ENCODE data around the gene RIT2. TPM values are rescaled to one million over a fixed set of nuclear protein-coding genes. Genes with fewer than 3 reads are reported as not detected.

RIT2 gene
- total RNA-seq, 1 experiment from 2014 or later, result 1.5 TPM

DNA sequence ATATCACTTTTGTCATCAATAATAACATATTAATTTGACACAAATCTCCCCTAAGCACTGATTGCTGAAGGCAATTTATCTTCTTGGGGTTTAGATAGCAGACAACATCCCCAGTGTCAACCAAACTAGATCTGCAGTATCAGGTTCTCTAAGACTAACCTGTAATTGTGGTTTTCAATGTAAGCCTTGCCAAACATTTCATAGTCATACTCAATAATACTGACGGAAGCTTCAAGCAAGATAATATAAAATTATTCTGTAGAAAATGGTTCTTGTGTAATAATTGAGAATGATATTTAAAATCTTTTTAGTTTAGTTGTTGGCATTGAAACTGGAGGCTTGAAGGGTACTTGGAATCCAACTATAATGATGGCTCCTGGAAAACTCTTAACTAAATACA is 186.3 kb downstream of the RIT2 start:
- no peak for ATAC-seq
- CTCF ChIA-PET, result no interaction called here
- no peak overlapping the region for H3K27ac Mint-ChIP-seq
- H3K36me3 Mint-ChIP-seq, result no peaks in the 10 kb centered on the region
- POLR2A ChIA-PET, result no interaction called here
- peaks cover 10% of the 10 kb centered on the region for H3K4me1 Mint-ChIP-seq
- peaks cover 4% of the 10 kb centered on the region for H3K9me3 Mint-ChIP-seq
- no peak for DNase-seq (ENCODE audit: low spot score)
- H3K4me3 Mint-ChIP-seq, result no peak overlapping the region
- no peak for TF ChIP-seq ZNF671 (CRISPR knock-in tag; IDR thresholded peaks at IDR 0.05)
- TF ChIP-seq, protein P1, sequence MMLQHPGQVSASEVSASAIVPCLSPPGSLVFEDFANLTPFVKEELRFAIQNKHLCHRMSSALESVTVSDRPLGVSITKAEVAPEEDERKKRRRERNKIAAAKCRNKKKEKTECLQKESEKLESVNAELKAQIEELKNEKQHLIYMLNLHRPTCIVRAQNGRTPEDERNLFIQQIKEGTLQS (CRISPR knock-in tag; conservative IDR thresholded peaks at IDR 0.05), result no peak
- no peak for TF ChIP-seq ZNF219 (CRISPR knock-in tag; IDR thresholded peaks at IDR 0.05; ENCODE audit: borderline replicate concordance)
- TF ChIP-seq TP53 (CRISPR knock-in tag; IDR thresholded peaks at IDR 0.05), result no peak
- no peak for TF ChIP-seq SOX15 (CRISPR knock-in tag; IDR thresholded peaks at IDR 0.05)
- TF ChIP-seq, protein P2, sequence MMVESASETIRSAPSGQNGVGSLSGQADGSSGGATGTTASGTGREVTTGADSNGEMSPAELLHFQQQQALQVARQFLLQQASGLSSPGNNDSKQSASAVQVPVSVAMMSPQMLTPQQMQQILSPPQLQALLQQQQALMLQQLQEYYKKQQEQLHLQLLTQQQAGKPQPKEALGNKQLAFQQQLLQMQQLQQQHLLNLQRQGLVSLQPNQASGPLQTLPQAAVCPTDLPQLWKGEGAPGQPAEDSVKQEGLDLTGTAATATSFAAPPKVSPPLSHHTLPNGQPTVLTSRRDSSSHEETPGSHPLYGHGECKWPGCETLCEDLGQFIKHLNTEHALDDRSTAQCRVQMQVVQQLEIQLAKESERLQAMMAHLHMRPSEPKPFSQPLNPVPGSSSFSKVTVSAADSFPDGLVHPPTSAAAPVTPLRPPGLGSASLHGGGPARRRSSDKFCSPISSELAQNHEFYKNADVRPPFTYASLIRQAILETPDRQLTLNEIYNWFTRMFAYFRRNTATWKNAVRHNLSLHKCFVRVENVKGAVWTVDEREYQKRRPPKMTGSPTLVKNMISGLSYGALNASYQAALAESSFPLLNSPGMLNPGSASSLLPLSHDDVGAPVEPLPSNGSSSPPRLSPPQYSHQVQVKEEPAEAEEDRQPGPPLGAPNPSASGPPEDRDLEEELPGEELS (CRISPR knock-in tag; IDR thresholded peaks at IDR 0.05), result no peak
- TF ChIP-seq NFATC4 (CRISPR knock-in tag; IDR thresholded peaks at IDR 0.05), result no peak
- no peak for TF ChIP-seq JAZF1 (CRISPR knock-in tag; IDR thresholded peaks at IDR 0.05)
- TF ChIP-seq AR (CRISPR knock-in tag; IDR thresholded peaks at IDR 0.05), result no peak
- no peak for TF ChIP-seq PRRX2 (CRISPR knock-in tag; IDR thresholded peaks at IDR 0.05)
- TF ChIP-seq, protein P3, sequence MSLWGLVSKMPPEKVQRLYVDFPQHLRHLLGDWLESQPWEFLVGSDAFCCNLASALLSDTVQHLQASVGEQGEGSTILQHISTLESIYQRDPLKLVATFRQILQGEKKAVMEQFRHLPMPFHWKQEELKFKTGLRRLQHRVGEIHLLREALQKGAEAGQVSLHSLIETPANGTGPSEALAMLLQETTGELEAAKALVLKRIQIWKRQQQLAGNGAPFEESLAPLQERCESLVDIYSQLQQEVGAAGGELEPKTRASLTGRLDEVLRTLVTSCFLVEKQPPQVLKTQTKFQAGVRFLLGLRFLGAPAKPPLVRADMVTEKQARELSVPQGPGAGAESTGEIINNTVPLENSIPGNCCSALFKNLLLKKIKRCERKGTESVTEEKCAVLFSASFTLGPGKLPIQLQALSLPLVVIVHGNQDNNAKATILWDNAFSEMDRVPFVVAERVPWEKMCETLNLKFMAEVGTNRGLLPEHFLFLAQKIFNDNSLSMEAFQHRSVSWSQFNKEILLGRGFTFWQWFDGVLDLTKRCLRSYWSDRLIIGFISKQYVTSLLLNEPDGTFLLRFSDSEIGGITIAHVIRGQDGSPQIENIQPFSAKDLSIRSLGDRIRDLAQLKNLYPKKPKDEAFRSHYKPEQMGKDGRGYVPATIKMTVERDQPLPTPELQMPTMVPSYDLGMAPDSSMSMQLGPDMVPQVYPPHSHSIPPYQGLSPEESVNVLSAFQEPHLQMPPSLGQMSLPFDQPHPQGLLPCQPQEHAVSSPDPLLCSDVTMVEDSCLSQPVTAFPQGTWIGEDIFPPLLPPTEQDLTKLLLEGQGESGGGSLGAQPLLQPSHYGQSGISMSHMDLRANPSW (CRISPR knock-in tag; conservative IDR thresholded peaks at IDR 0.05; ENCODE audit: low read depth), result no peak
- no peak for TF ChIP-seq RELA (CRISPR knock-in tag; IDR thresholded peaks at IDR 0.05; ENCODE audit: borderline replicate concordance)
- TF ChIP-seq MYBL2 (CRISPR knock-in tag; IDR thresholded peaks at IDR 0.05), result no peak
- TF ChIP-seq ZNF232 (CRISPR knock-in tag; IDR thresholded peaks at IDR 0.05), result no peak
- TF ChIP-seq RORB (CRISPR knock-in tag; IDR thresholded peaks at IDR 0.05), result no peak
- no peaks in the 10 kb centered on the region for H3K27me3 Mint-ChIP-seq (ENCODE audit: low read depth)

DNA sequence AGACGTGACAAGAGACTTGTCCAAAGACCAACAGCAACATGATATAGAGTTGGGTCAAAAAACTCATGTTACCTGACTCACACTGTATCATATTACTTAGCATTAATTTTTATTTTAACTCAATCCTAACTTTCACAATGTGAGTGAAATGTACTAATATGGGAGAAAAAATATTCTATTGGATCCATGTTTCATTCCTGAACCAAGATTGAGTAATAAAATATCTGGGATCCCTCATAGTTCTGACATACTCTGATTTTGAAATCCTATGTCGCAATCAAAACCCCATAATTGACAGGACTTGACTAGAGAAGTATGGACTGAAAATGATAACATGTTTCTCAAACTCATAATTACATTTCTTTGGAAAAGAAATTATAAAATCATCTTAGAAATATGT is 190.4 kb downstream of the RIT2 start:
- H3K4me1 Mint-ChIP-seq, result peaks cover 16% of the 10 kb centered on the region
- ChIA-PET POLR2A (no interaction called here), CTCF (no interaction called here)
- ATAC-seq (no peak), DNase-seq (ENCODE audit: low spot score) (no peak)
- no peaks in the 10 kb centered on the region for H3K36me3 Mint-ChIP-seq
- H3K27me3 Mint-ChIP-seq (ENCODE audit: low read depth), result no peaks in the 10 kb centered on the region
- no peak overlapping the region for H3K4me3 Mint-ChIP-seq
- no peak overlapping the region for H3K27ac Mint-ChIP-seq
- H3K9me3 Mint-ChIP-seq, result no peaks in the 10 kb centered on the region
- TF ChIP-seq, protein P4, sequence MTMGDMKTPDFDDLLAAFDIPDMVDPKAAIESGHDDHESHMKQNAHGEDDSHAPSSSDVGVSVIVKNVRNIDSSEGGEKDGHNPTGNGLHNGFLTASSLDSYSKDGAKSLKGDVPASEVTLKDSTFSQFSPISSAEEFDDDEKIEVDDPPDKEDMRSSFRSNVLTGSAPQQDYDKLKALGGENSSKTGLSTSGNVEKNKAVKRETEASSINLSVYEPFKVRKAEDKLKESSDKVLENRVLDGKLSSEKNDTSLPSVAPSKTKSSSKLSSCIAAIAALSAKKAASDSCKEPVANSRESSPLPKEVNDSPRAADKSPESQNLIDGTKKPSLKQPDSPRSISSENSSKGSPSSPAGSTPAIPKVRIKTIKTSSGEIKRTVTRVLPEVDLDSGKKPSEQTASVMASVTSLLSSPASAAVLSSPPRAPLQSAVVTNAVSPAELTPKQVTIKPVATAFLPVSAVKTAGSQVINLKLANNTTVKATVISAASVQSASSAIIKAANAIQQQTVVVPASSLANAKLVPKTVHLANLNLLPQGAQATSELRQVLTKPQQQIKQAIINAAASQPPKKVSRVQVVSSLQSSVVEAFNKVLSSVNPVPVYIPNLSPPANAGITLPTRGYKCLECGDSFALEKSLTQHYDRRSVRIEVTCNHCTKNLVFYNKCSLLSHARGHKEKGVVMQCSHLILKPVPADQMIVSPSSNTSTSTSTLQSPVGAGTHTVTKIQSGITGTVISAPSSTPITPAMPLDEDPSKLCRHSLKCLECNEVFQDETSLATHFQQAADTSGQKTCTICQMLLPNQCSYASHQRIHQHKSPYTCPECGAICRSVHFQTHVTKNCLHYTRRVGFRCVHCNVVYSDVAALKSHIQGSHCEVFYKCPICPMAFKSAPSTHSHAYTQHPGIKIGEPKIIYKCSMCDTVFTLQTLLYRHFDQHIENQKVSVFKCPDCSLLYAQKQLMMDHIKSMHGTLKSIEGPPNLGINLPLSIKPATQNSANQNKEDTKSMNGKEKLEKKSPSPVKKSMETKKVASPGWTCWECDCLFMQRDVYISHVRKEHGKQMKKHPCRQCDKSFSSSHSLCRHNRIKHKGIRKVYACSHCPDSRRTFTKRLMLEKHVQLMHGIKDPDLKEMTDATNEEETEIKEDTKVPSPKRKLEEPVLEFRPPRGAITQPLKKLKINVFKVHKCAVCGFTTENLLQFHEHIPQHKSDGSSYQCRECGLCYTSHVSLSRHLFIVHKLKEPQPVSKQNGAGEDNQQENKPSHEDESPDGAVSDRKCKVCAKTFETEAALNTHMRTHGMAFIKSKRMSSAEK (CRISPR knock-in tag; IDR thresholded peaks at IDR 0.05; ENCODE audit: borderline replicate concordance), result no peak
- TF ChIP-seq USF1 (CRISPR knock-in tag; IDR thresholded peaks at IDR 0.05) (no peak), ZNF263 (CRISPR knock-in tag; IDR thresholded peaks at IDR 0.05; ENCODE audit: low read depth) (no peak), IRF2 (CRISPR knock-in tag; IDR thresholded peaks at IDR 0.05; ENCODE audit: borderline replicate concordance, low read depth) (no peak), ZNF219 (CRISPR knock-in tag; IDR thresholded peaks at IDR 0.05; ENCODE audit: borderline replicate concordance) (no peak), ESRRA (CRISPR knock-in tag; IDR thresholded peaks at IDR 0.05; ENCODE audit: borderline replicate concordance) (no peak)
- TF ChIP-seq, protein P5, sequence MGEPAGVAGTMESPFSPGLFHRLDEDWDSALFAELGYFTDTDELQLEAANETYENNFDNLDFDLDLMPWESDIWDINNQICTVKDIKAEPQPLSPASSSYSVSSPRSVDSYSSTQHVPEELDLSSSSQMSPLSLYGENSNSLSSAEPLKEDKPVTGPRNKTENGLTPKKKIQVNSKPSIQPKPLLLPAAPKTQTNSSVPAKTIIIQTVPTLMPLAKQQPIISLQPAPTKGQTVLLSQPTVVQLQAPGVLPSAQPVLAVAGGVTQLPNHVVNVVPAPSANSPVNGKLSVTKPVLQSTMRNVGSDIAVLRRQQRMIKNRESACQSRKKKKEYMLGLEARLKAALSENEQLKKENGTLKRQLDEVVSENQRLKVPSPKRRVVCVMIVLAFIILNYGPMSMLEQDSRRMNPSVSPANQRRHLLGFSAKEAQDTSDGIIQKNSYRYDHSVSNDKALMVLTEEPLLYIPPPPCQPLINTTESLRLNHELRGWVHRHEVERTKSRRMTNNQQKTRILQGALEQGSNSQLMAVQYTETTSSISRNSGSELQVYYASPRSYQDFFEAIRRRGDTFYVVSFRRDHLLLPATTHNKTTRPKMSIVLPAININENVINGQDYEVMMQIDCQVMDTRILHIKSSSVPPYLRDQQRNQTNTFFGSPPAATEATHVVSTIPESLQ (CRISPR knock-in tag; IDR thresholded peaks at IDR 0.05), result no peak

Measured in WTC11 (cell line).